G401.6 (cell line): ENCODE results near the gene ANKRD13A.
"Not testable (repeated sequence)": the region's sequence is repeated elsewhere in the genome, so short reads cannot be mapped to it uniquely, and the experiment has no call there.

Source experiments
- FAIRE-seq: peaks from 2 replicates; lab custom pipeline; 2012; peaks lifted over from hg19 to GRCh38; lab: Jason Lieb, UNC

The ANKRD13A gene

DNA sequence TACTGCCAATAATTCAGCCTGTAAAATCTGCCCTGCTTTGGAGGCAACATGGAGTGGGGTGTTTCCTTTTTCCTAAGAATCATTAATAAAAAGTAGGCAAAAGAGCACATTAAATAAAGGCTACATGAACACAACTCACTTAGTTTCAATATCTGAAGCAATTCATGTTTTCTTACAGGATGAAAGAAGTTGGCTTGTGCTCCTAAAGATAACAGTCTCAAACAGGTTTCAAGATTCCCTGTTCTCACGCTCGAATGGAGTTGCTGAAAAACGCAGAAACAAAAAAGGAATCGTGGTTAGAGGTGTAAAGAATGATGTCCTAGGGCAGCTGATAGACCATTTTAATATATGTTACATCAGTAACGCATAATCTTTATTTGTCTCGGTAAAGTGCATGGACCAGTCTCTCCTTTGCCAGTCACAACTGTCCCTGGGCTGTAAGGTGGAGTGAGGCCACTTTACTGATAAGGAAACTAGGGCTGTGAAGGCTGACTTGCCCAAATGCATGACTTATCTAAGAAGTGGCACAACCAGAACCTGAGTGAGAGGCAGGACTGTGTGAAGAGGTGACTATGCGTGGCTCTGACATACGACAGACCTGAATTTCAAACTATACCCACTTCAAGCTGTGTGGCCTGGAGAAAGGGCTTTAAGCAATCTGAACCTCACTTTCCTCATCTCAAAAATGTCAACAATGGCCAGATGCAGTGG lies 15.6 kb upstream of the ANKRD13A start:
- FAIRE-seq: no peak

DNA sequence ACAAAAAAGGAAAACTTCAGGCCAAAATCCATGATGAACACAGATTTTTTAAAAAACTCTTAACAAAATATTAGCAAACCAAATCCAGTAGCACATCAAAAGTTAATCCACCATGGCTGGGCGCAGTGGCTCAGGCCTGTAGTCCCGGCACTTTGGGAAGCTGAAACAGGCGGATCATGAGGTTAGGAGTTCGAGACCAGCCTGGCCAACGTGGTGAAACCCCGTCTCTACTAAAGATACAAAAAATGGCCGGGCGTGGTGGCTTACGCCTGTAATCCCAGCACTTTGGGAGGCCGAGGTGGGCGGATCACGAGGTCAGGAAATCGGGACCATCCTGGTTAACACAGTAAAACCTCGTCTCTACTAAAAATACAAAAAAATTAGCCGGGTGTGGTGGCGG lies 13.0 kb upstream of the ANKRD13A start:
- not testable (repeated sequence) for FAIRE-seq

DNA sequence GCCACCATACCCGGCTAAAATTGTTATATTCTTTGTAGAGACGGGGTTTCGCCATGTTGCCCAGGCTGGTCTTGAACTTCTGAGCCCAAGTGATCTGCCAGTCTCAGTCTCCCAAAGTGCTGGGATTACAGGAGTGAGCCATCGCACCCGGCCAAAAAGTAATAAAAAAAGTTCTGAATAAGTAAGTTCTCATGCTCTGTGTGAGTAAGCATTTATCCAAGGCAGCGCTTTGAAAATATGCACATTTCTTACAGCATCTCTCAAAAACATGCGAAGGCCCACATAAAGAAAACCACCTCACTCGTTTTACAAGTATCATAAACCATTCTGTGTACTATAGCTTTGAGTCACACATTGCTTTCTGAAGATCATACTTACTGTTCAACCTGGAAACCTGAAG lies 11.6 kb upstream of the ANKRD13A start:
- FAIRE-seq: no peak

DNA sequence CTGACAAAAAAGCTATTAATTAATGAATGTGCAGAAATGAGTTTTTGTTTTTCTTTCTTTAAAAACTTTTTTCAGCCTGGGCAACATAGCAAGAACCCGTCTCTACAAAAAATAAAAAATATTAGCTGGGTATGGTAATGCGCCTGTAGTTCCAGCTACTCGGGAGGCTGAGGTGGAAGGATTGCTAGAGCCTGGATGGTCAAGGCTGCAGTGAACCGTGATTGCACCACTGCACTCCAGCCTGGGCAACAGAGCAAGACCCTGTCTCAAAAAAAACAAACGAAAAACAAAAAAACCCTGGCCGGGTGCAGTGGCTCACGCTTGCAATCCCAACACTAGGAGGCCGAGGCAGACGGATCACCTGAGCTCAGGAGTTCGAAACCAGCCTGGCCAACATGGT lies 11.0 kb upstream of the ANKRD13A start:
- FAIRE-seq: no peak

DNA sequence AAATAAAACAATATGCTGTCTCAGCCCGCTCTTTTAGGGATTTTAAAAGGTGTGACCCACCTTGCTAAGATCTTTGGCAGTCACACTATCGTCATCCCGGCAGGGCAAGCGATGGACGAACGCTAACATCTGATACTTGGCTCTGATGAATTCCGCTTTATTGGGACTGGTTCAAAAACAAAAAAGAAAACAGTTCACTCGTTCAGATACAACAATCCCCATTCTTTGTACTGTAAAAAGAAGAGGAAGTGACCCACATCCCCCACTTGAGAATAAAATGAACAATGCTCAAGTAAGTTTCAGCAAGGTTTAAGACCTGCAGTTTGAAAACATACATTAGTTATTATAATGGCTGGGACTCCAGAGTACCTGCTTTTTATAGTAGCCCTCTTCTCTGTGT lies 10.3 kb upstream of the ANKRD13A start:
- no peak for FAIRE-seq

DNA sequence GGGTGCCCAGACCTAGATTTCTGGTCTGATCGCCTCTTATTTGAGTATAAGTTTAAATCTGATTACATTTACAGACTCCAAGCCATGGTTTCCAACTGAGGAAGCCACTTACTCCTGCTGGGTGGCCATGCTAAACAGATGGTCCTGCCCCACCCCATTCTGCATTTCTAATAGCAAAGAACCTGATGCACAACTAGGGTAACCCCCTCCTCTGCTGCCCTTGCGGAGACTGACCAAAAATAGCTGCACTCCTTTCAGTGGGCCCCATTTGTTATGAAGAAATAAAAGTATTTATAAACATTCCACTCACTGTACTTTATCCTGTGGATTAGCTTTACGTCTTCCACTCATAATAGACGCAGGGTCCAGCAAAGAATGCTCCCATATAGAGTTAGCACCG lies 9.8 kb upstream of the ANKRD13A start:
- FAIRE-seq: no peak

DNA sequence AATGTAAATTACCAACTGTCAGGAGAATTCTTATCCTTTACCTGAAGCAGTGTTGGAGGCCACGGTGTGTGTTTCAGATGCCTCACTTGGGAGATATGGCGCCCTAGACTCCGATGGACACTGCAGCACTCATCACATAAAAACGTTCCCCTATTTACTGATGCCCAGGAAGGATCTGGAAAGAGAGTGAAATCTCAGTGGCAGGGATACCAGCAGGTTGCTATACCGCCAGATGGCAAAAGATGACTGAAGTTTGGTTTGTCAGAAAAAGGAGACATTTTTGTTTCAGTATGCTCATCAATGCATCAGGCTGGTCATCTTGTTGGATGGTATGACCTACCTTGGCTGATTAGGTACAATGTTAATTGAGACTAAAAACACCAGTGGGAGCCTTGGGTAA lies 7.6 kb upstream of the ANKRD13A start:
- no peak for FAIRE-seq

DNA sequence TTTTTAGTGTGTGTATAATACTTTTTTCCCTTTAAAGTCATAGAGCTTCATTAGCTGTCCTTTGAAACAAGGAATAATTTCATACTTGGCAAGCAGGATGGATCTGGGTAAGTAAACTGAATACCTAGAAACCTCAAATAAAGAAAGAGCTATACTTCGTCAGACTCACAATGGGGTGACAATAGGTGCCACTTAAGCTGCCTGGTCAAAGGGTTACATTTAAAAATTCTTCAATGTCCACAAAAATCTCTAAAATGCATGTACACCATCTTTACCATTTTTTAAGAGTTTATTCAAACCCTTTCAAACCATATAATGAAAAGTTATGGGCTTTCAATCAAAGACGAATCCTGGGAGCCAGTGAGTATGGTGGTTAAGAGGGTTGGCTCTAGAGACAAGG lies 6.1 kb upstream of the ANKRD13A start:
- FAIRE-seq: no peak

DNA sequence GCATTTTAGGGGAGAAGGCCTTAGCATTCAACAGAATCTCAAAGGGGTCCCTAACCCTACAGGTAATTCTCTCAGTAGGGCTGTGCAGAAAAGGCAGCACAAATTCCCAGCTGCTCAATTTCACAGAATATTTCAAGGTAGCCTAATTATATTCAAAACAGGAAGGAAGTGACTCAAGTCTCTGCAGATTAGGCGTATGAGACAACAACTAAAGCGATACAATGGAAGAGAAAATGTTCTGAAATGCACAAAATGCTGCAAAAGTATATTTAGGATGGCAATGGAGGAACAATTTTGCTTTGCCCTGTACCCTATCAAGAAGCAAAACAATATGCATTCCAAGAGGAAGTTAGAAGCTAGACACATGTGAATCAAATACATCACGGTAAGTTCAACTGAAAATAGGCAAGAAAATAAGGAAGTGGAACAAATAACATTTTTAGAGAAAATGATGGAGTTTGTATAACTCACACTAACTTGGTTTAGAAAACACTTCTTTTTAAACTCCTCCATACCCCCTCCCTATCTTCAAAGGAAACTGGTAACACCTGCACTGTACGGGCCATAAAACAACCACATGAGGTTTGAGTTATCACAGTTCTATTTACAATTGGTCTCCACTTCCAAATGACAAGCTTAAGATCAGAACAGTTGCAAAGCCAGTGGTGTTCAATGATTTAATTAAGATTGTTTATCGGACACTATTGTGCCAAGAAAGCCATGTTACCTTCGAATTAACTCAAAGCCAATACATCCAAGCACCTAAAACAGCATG lies 4.6 kb upstream of the ANKRD13A start:
- FAIRE-seq: no peak

DNA sequence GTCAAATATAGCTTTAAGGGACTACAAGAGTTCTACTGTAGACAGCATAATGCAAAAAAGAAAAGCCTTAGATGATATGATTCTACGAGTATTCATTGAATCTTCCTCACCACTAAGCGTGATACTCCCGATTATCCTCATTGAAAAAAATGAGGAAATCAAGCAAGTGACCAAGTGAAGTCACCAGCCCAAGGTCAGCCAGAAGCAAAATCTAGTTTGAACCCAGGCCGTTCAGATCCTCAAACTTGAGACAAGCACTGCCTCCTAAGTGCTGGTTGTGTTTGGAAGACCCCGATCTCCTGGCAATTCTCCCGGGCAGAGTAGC lies 3.9 kb upstream of the ANKRD13A start:
- no peak for FAIRE-seq

DNA sequence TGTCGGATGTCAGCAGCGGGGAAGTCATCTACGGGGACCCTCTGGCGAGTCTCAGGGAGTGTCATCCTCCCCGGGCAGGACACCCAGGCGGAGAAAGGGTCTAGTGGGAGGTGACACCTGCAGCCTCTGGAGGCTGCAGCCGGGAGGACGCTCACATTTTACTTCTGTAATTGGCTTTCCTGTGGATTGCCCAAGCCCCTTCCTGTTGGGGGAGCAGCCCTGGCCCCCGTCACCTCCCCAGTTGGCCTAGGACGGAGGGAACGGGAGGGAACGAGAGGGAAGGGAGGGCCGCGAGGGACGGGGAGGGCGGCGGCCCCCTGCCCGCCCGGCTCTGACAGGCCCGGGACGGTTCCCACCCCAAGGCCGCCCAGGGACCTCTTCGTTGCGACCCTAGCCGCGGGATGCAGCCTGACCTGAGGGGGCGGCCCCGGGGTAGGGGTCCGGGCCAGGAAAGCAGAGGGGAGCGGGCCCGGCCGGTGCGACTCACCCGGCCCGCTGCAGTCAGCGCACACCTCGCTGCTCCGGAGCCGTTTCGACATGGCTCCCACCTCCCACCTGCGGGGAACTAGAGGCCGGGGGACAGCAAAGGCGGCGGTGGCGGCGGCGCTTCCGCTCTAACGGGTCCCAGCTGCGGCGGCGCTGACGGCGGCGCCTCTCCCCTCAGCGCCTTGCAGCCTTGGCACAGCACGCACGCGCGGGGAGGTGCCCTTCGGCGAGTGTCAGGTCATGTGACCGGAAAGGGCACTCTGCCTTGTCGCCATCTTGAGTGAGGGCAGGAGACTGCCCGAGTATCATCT lies 3.3 kb upstream of the ANKRD13A start, which contains the start of gene GIT2:
TSS of gene GIT2 (minus strand) at position 683 of the 797 bp plus-strand sequence. CDS start at position 539, 144 bp downstream.
- no peak for FAIRE-seq

DNA sequence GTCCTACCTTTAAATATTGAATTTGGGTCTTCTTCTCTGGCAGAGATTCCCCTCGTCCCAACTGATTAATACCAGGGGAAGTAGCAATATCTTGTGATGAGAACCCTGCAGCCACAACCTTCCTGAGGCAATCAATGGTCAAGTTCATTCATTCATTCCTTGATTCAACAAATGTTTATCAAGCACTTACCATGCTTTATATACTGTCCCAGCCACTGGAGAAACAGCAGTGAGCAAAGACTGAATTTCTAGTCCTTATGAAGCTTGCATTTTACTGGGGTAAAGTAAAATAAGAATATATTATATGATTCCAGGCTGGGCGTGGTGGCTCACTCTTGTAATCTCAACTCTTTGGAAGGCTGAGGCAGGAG lies 2.8 kb upstream of the ANKRD13A start:
- FAIRE-seq: no peak

DNA sequence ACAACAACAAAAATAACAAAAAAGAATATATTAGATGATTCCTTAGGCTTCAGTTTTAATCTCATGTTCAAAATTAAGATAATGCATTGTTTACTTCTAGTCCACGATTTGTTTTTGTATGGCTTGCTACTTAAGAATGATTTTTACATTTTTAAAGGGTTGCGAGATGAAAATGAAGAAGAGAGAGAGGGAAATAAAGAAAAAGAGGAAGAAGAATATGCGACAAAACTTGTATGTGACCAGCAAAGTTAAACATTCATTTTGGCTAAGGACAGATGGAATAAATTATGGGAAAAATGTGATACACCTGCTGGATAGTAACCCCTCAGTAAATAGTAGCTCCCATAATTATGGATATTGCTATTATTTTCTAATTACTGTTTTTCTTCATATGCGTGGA lies 1.8 kb upstream of the ANKRD13A start:
- no peak for FAIRE-seq

DNA sequence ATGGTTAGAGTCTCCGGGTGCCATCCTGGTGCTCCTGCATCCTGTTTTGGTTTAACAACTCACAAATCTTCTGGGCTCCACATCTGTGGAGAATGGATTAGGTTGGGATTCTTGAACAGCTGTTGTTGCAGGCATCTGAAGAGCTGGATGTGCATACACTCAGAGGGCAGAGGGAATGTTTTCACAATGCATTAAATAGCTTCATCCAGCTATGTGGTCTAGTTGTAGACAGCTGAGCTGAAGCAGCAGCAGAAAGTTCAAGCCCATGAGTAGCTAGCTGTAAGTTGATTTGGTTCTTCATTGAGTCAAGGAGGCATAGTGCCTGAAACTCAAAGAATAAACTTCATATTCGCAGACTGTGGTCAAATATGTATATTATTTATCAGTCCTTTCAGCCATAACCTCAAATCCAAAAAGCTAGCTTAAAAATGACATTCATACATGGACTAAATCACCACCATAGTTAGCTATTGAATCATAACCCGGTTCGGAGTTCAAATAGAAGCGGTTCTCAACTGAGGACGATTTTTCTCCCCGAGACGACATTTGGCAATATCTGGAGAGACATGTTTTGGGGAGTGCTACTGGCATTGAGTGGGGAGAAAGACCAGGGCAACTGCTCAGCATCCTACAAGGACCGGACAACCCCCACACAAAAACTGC lies 858 bp upstream of the ANKRD13A start:
- FAIRE-seq: no peak

DNA sequence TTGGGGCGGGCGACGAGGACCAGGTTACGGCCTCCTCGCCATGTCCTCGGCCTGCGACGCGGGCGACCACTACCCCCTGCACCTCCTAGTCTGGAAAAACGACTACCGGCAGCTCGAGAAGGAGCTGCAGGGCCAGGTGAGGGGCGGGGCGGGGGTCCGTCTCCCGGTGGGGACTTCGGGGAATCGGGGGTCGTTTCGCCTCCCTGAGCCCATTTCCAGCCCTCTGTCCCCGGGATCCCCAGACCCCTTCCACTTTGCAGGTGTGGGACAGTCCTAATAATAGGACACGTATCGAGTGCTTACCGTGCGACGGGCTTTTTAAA lies 380 bp downstream of the ANKRD13A start:
- no peak for FAIRE-seq

DNA sequence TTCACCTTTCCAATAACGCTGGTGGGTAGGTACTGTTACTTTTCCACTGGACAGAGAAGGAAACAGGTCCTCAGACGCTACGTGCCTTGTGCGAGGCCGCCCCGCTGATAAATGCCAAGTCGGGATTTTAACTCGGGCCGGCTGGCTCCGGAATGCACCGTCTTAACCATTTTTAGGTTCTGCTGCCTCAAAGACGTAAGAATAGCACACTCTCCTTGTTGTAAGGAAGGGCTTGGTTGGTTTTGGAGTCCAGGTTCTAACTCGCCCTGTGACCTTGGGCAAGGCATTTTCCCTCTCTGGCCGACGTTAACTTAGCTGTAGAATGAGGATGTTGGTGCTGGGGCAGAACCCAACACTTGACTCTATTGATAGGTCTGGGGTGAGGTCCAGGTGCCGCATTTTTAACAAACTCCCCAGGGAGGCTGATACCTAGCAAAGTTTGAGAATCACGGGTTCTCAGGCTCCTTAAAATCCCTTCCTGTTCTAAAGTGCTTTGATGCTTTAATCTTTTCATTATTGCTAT lies 814 bp downstream of the ANKRD13A start:
- FAIRE-seq: no peak

DNA sequence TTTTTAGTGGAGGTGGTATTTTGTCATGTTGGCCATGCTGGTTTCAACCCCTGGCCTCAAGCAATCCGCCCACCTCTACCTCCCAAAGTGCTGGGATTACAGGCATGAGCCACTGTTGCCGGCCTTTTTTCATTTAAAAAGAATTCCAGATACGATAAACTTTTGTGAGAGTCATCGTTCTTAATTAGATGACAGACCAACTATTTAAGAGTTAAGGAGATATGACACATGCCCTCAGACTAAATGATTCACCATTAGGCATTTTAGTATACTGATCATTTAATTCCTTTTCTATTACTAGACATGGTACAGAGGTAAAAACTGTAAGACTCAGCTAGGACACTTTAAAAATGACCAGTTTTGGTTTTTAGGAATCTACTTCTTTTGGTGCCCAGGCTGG lies 2.4 kb downstream of the ANKRD13A start:
- FAIRE-seq: no peak

DNA sequence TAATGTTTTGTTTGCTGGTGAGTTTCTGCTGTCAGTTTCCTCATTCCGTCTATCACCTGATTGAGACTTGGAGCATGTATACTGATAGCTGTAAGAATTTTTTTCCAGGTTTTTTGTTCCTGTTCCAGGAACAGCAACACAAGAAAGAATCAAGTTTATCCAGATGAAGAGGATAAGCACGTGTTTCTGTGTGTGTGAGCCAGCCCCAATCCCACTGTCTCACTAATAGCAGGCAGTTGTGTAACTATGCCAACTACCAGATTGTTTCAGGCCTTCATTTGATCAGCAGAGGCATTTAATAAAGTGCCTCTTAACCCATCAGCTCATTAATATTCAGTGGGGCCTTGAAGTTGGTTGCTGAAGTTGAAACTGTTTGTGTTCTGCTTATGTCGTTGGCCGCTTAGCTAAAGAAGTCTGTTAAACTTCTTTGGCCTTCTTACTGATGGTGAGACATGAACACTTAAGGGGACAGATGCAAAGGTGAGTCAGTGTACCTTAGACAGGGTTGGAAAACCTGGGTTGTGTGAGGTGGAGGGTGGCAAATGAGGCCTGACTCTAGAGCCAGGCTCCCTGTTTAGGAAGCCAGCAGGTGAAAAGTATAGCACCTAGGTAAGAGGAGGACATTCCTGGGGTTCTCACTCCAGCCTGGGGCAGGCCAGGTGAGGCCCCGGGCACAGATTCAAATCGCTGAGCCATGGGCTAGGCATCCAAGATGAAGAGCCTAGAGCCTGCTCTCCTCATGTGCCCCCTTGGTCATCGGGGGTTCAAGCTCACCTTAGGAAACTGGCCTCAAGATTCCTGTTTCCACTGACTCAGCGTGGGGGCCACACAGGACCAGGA lies 3.7 kb downstream of the ANKRD13A start:
- no peak for FAIRE-seq

DNA sequence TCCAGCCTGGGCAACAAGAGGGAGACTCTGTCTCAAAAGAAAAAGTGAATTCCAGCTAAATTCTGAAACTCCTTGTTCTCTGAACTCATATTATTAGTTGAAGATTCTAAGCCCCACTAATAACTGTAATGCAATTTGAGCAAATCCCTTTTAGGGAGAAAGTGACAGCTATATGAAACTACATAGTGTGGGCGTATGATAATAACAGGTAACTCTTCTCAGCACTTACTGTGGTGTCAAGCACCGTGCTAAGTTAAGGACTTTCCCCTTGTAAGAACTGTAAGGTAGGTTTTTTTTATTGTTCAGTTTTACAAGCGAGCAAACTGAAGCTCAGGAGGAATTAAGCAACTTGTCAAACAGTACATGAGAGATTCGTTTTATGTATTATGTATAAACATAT lies 5.4 kb downstream of the ANKRD13A start:
- no peak for FAIRE-seq

DNA sequence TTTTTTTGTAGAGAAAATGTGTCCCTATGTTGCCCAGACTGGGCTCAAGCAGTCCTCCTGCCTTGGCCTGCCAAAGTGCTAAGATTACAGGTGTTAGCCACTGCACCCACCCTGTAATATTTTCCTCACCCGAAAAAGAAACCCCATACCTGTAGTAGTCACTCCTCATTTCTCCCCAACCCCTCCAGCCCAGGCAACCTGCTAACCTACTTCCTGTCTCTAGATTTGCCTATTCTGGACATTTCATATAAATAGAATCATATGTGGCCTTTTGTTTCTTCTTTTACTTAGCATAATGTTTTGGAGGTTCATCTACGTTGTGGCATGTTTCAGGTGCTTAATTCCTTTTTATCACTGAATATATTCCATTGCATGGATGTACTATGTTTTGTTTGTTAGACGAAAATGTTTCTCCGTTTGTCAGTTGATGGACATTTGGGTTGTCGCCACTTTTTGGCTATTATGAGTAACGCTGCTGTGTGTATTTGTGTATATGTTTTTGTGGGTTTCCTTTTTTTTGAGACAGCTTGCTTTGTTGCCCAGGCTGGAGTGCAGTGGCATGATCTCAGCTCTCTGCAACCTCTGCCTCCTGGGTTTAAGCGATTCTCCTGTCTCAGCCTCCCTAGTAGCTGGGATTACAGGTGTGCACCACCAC lies 6.2 kb downstream of the ANKRD13A start:
- no peak for FAIRE-seq

DNA sequence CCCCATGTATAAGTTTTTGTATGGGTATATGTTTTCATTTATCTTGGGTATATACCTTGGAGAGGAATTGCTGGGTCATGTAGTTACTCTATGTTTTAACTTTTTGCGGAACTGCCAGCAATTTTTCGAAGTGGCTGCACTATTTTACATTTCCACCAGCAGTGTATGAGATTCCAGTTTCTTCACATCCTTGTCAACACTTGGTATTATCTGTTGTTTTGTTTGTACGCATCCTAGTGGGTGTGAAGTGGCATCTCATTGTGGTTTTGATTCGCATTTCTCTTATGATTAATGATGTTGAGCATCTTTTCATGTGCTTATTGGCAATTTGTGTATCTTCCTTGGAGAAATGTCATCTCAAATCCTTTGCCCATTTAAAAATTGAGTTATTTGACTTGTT lies 6.9 kb downstream of the ANKRD13A start:
- FAIRE-seq: no peak
